Fibroblast of skin of right quadriceps (primary cell): ENCODE measurements around the gene PCDHGA7.
"Not testable (repeated sequence)": the region's sequence is repeated elsewhere in the genome, so short reads cannot be mapped to it uniquely, and the experiment has no call there.

Source experiments
- DNase-seq: peaks from one replicate; pipeline ENCODE4 v3.0.0-alpha.2; 2013

The PCDHGA7 gene

DNA sequence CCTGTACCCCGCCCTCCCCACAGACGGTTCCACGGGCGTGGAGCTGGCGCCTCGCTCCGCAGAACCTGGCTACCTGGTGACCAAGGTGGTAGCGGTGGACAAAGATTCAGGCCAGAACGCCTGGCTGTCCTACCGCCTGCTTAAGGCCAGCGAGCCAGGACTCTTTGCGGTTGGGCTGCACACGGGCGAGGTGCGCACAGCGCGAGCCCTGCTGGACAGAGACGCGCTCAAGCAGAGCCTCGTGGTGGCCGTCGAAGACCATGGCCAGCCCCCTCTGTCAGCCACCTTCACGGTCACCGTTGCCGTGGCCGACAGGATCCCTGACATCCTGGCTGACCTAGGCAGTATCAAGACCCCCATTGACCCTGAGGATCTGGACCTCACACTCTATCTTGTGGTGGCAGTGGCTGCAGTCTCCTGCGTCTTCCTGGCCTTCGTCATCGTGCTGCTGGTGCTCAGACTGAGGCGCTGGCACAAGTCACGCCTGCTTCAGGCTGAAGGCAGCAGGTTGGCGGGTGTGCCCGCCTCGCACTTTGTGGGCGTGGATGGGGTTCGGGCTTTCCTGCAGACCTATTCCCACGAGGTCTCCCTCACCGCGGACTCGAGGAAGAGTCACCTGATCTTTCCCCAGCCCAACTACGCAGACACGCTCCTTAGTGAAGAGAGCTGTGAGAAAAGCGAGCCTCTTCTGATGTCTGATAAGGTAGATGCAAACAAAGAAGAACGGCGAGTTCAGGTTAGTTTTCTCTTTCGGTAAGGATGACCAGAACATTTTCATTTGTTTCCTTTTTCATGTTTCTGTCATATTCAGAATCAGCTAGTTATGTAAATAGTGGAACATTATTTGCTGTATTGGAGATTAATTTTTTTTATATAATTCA is 16.3 kb upstream of the PCDHGA7 start:
- DNase-seq = no peak

GRCh38 chr5:141369994-141370848 is 12.3 kb upstream of the PCDHGA7 start, which contains the start of gene PCDHGB3:
PCDHGB3 (plus strand) TSS chr5:141370242; CDS start chr5:141370395, 153 bp downstream.
- peak; percentile 64 for DNase-seq

- no peak for DNase-seq
Observed at GRCh38 chr5:141371572-141372475, 10.7 kb upstream of the PCDHGA7 start.

GRCh38 chr5:141373673-141374317 is 8.7 kb upstream of the PCDHGA7 start, which contains the start of gene PCDHGA6:
PCDHGA6 (plus strand) TSS chr5:141373891; CDS start chr5:141374084, 193 bp downstream.
- peak; percentile 33 for DNase-seq

- DNase-seq = no peak
Observed at GRCh38 chr5:141374627-141375026, 7.9 kb upstream of the PCDHGA7 start.

- not testable (repeated sequence) for DNase-seq
Observed at GRCh38 chr5:141375444-141376155, 6.9 kb upstream of the PCDHGA7 start.

- no peak for DNase-seq
Observed at GRCh38 chr5:141383345-141383744, 803 bp downstream of the PCDHGA7 start.

- no peak for DNase-seq
Observed at GRCh38 chr5:141384471-141385267, 2.1 kb downstream of the PCDHGA7 start.

GRCh38 chr5:141387557-141388311 is 5.2 kb downstream of the PCDHGA7 start, which contains the start of gene PCDHGB4:
PCDHGB4 (plus strand) TSS chr5:141387698; CDS start chr5:141387885, 187 bp downstream.
- DNase-seq = peak; percentile 57

DNA sequence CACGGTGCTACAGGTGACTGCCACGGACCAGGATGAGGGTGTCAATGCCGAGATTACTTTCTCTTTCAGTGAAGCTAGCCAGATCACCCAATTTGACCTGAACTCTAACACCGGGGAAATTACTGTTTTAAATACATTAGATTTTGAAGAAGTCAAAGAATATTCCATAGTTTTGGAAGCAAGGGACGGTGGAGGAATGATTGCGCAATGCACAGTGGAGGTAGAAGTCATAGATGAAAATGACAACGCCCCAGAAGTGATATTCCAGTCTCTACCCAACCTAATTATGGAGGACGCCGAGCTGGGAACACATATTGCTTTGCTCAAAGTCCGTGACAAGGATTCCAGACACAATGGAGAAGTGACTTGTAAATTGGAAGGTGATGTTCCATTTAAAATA is 6.1 kb downstream of the PCDHGA7 start:
- no peak for DNase-seq

DNA sequence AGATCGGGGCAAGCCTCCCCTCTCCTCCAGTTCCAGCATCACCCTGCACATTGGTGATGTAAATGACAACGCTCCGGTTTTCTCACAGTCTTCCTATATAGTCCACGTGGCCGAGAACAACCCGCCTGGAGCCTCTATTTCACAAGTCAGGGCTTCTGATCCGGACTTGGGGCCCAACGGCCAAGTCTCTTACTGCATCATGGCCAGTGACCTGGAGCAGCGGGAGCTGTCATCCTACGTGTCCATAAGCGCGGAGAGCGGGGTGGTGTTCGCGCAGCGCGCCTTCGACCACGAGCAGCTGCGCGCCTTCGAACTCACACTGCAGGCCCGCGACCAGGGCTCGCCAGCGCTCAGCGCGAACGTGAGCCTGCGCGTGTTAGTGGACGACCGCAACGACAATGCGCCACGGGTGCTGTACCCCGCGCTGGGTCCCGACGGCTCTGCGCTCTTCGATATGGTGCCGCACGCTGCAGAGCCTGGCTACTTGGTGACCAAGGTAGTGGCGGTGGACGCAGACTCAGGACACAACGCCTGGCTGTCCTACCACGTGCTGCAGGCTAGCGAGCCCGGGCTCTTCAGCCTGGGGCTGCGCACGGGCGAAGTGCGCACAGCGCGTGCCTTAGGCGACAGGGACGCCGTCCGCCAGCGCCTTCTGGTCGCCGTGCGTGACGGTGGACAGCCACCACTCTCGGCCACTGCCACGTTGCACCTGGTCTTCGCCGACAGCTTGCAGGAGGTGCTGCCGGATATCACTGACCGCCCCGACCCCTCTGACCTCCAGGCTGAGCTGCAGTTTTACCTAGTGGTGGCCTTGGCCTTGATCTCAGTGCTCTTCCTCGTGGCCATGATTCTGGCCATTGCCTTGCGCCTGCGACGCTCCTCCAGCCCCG is 6.9 kb downstream of the PCDHGA7 start:
- no peak for DNase-seq

DNA sequence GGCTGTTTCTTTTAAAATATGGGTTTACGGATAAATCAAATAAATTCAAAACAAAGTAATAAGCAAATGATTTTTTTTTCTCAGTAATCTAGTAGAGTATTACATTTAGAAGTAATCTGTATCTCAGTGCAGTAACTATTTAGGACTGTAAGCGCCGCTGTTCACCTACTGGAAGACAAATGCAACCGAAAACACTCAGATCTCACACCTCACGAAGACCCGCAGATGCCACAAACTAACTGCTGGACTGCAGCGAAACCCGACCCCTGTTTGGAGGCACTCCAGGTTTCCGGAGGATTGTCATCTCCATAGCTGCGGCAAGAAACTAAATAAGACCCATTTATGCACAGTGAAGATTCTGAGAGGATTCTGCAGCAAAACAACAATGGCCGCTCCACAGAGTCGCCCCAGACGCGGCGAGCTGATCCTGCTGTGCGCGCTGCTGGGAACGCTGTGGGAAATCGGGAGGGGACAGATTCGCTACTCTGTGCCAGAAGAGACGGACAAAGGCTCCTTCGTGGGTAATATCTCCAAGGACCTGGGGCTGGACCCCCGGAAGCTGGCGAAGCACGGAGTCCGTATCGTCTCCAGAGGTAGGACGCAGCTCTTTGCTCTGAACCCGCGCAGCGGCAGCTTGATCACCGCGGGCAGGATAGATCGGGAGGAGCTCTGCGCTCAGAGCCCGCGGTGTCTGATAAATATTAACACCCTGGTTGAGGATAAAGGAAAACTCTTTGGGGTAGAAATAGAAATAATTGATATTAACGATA is 10.1 kb downstream of the PCDHGA7 start, which contains the start of gene PCDHGA8:
TSS of gene PCDHGA8 (plus strand) at position 205 of the 770 bp plus-strand sequence. CDS start at position 386, 181 bp downstream.
- DNase-seq = peak; percentile 37

- no peak for DNase-seq
Observed at GRCh38 chr5:141393267-141393666, 10.7 kb downstream of the PCDHGA7 start.

- not testable (repeated sequence) for DNase-seq
Observed at GRCh38 chr5:141394401-141395187, 12.1 kb downstream of the PCDHGA7 start.

GRCh38 chr5:141397756-141398551 is 15.4 kb downstream of the PCDHGA7 start, which contains the start of gene PCDHGB5:
PCDHGB5 (plus strand) TSS chr5:141397947; CDS start chr5:141398128, 181 bp downstream.
- peak; percentile 61 for DNase-seq
